ENCODE results near the gene ATP1A2. TPM values are rescaled to one million over a fixed set of nuclear protein-coding genes. Genes with fewer than 3 reads are reported as not detected.

The ATP1A2 gene
- total and polyA plus RNA-seq, 2 of the 8 experiments (the other 6 are each of a cell fraction or from before 2014, with no cell fraction given) = 39.7 to 40.8 TPM

DNA sequence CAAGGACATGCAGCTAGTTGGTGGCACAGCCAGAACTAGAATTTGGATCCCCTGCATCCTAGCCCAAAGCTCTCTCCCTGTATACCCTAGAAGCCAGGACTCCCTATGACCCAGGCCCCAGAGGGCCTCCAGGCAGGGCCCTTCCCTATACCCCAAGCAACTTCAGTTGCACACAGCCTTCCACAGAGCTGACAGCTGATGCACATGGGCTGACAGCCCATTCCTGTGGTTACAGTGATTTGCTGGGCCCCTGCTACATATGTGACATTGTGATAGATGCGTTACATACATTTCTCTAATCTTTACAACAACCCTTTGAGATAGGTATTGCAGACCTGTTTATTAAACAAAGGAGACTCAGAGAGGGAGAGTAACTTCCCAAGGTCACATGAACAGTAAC is 5.8 kb downstream of the ATP1A2 start:
- Histone ChIP-seq H3K56ac (replicated peaks; ENCODE audit: insufficient read length, low read depth, low read length) (no peak overlapping the region), H3K4ac (replicated peaks; ENCODE audit: insufficient read length, low read depth, low read length) (no peak overlapping the region), H3K79me1 (ENCODE audit: low read depth, low read length) (peaks cover 3% of the 10 kb centered on the region; the same call in 1 of the 2 replicates), H2BK5ac (ENCODE audit: low read depth, low read length) (no peak overlapping the region), H3K23me2 (ENCODE audit: low read depth, low read length) (peaks cover 3% of the 10 kb centered on the region; the same call in 1 of the 2 replicates), H3K14ac (ENCODE audit: insufficient read length) (no peak overlapping the region), H3K9ac (replicated peaks in 1 of 4; ENCODE audit: extremely low read depth in 1 of 4, low read depth in 3 of 4, low read length in 3 of 4) (no peak overlapping the region), H2BK15ac (ENCODE audit: low read length) (no peak overlapping the region), H3K27ac (ENCODE audit: low read depth, low read length) (no peak overlapping the region), H4K5ac (ENCODE audit: insufficient read length, low read depth, low read length) (no peak overlapping the region), H2BK20ac (ENCODE audit: low read length) (no peak overlapping the region), H3K36me3 (ENCODE audit: control insufficient read depth in 2 of 4, insufficient read depth in 4 of 4, low read length in 3 of 4) (peaks cover 0 to 33% (median 22%) of the 10 kb centered on the region in 4 experiments; a peak in 5 of 8 replicates), H2AFZ (ENCODE audit: low read length) (no peak overlapping the region), H3K23ac (ENCODE audit: insufficient read length) (no peak overlapping the region), H4K20me1 (replicated peaks in 1 of 2; ENCODE audit: control insufficient read depth in 1 of 2, insufficient read depth in 2 of 2, low read length in 2 of 2) (peaks cover 0 to 1% of the 10 kb centered on the region in 2 experiments), H4K8ac (ENCODE audit: extremely low read depth, insufficient read depth, low read length) (no peak overlapping the region), H3K27me3 (replicated peaks in 1 of 4; ENCODE audit: control insufficient read depth in 3 of 4, extremely low read depth in 1 of 4, insufficient read depth in 3 of 4, low read length in 3 of 4) (no peaks in the 10 kb centered on the region), H3K4me2 (ENCODE audit: insufficient read depth in 1 of 2, low read depth in 2 of 2, low read length in 2 of 2) (no peak overlapping the region), H4K91ac (replicated peaks; ENCODE audit: insufficient read length, low read length) (no peak overlapping the region), H3K18ac (ENCODE audit: extremely low read depth, low read length) (no peak overlapping the region), H3K4me3 (ENCODE audit: extremely low read depth in 1 of 4, insufficient read depth in 2 of 4, low read depth in 3 of 4, low read length in 4 of 4) (no peak overlapping the region), H2BK120ac (replicated peaks; ENCODE audit: low read depth, low read length) (no peak overlapping the region), H2AK5ac (ENCODE audit: low read depth, low read length) (no peak overlapping the region), H3K4me1 (replicated peaks in 1 of 4; ENCODE audit: control insufficient read depth in 3 of 4, insufficient read depth in 4 of 4, low read length in 3 of 4) (peaks cover 13 to 19% (median 18%) of the 10 kb centered on the region in 4 experiments), H2BK12ac (ENCODE audit: low read depth, low read length) (no peak overlapping the region), H3K79me2 (ENCODE audit: control insufficient read depth in 1 of 2, insufficient read depth in 2 of 2, low read length in 2 of 2) (peaks cover 0 to 8% of the 10 kb centered on the region in 2 experiments; a peak in 1 of 4 replicates), H3K9me3 (ENCODE audit: insufficient read depth in 2 of 2, low read depth in 1 of 2, low read length in 1 of 2) (no peaks in the 10 kb centered on the region)
- DNase-seq (ENCODE audit: low read depth in 1 of 2, low spot score in 2 of 2) (no peak), FAIRE-seq (no peak)
- ChIA-PET POLR2A (ENCODE audit: partially characterized antibody) (interaction anchor here (0.8 to 1.8 kb wide), 4 partner anchors 12 to 102 kb away, joined by 3 to 4 read pairs (median 3); no protein-coding TSS in a partner anchor), CTCF (ENCODE audit: partially characterized antibody) (interaction anchor here (1.0 to 18.1 kb wide), 4 partner anchors 10 to 44 kb away, joined by 3 to 256 read pairs (median 72); partner anchors contain the start of gene ATP1A2)
- WGBS, 2 experiments (ENCODE audit: extremely low coverage in 1 of 2, insufficient coverage in 1 of 2, insufficient read length in 1 of 2, insufficient replicate concordance in 2 of 2, low coverage in 1 of 2, low lambda C conversion rate in 2 of 2, missing lambda C conversion rate in 1 of 2) = 95% methylated on average over 1 of the region's 1 CpG; no CpG with 5 or more reads in 1 of the 2 experiments
- TF ChIP-seq CHD1 (IDR thresholded peaks at IDR 0.05; ENCODE audit: low read depth, low read length) = no peak
- no peak for TF ChIP-seq KDM1A (IDR thresholded peaks at IDR 0.05; ENCODE audit: borderline replicate concordance, low read length)
- no peak for TF ChIP-seq YY1 (IDR thresholded peaks at IDR 0.05; ENCODE audit: low read depth, low read length)
- TF ChIP-seq CHD2 (IDR thresholded peaks at IDR 0.05; ENCODE audit: low read length) = no peak
- TF ChIP-seq BRCA1 (IDR thresholded peaks at IDR 0.05; ENCODE audit: low read depth, low read length) = no peak
- TF ChIP-seq, protein P1, sequence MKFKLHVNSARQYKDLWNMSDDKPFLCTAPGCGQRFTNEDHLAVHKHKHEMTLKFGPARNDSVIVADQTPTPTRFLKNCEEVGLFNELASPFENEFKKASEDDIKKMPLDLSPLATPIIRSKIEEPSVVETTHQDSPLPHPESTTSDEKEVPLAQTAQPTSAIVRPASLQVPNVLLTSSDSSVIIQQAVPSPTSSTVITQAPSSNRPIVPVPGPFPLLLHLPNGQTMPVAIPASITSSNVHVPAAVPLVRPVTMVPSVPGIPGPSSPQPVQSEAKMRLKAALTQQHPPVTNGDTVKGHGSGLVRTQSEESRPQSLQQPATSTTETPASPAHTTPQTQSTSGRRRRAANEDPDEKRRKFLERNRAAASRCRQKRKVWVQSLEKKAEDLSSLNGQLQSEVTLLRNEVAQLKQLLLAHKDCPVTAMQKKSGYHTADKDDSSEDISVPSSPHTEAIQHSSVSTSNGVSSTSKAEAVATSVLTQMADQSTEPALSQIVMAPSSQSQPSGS (IDR thresholded peaks at IDR 0.05; ENCODE audit: low read length) = no peak
- no peak for TF ChIP-seq EZH2 (IDR thresholded peaks at IDR 0.05; ENCODE audit: low read depth, low read length, severe bottlenecking)
- TF ChIP-seq JUN (IDR thresholded peaks at IDR 0.05; ENCODE audit: low read depth, low read length) = no peak
- TF ChIP-seq, protein P2, sequence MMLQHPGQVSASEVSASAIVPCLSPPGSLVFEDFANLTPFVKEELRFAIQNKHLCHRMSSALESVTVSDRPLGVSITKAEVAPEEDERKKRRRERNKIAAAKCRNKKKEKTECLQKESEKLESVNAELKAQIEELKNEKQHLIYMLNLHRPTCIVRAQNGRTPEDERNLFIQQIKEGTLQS (IDR thresholded peaks at IDR 0.05; ENCODE audit: insufficient read depth, low read depth, low read length) = no peak
- no peak for TF ChIP-seq RBBP5 (IDR thresholded peaks at IDR 0.05; ENCODE audit: borderline replicate concordance, low read depth, low read length)
- TF ChIP-seq SP4 (IDR thresholded peaks at IDR 0.05; ENCODE audit: low read length) = no peak
- TF ChIP-seq KDM5A (IDR thresholded peaks at IDR 0.05; ENCODE audit: low read length) = no peak
